Activated CD8-positive, alpha-beta T cell treated with anti-CD3 and anti-CD28 coated beads for 36 hours (primary cell): ENCODE measurements around the gene CELF4. TPM values are rescaled to one million over a fixed set of nuclear protein-coding genes. Genes with fewer than 3 reads are reported as not detected.

Experiments
- ATAC-seq: fragments of 200-7000 bp; cut with Tn5 transposase; one replicate; pipeline ENCODE4 v1.10.0; 2021; ENCODE audit warnings: mild to moderate bottlenecking, moderate library complexity
- CTCF ChIA-PET: fragments of 350-600 bp; sonication (Branson Sonifier 250); formaldehyde crosslinking; loops from one replicate; lab custom pipeline; 2021; ENCODE audit warnings: antibody characterized with exemption; lab: Charles Lee
- POLR2A ChIA-PET: fragments of 350-600 bp; sonication (Branson Sonifier 250); formaldehyde crosslinking; loops from one replicate; lab custom pipeline; 2021; ENCODE audit warnings: antibody characterized with exemption; lab: Charles Lee
- DNase-seq: peaks from one replicate; pipeline ENCODE4 v3.0.0-alpha.2; 2020
- H3K27ac Mint-ChIP-seq: one replicate; pipeline ENCODE4 v1.8.0; 2021; ENCODE audit warnings: mild to moderate bottlenecking, mixed read lengths
- H3K27me3 Mint-ChIP-seq: one replicate; pipeline ENCODE4 v1.8.0; 2021; ENCODE audit warnings: mixed read lengths
- H3K36me3 Mint-ChIP-seq: one replicate; pipeline ENCODE4 v1.8.0; 2021; ENCODE audit warnings: low read depth, mixed read lengths
- H3K4me1 Mint-ChIP-seq: one replicate; pipeline ENCODE4 v1.8.0; 2021; ENCODE audit warnings: low read depth, mixed read lengths
- H3K4me3 Mint-ChIP-seq: one replicate; pipeline ENCODE4 v1.8.0; 2021; ENCODE audit warnings: mild to moderate bottlenecking, moderate library complexity, mixed read lengths
- H3K9me3 Mint-ChIP-seq: one replicate; pipeline ENCODE4 v1.8.0; 2021; ENCODE audit warnings: mixed read lengths
- CTCF ChIP-seq: fragments of 200-600 bp; IDR thresholded peaks from one replicate; pipeline ENCODE4 v1.8.0; 2022; ENCODE audit warnings: antibody characterized with exemption, mild to moderate bottlenecking
- intact Hi-C: fragments of 100-400 bp; cut with micrococcal nuclease; formaldehyde crosslinking; loops from one replicate; pipeline ENCODE4 v1.10.0; 2022
- total RNA-seq, 2 experiments: library from RNA; stranded (reverse); gene quantifications; one replicate each; pipeline ENCODE4 v1.2.3, GENCODE V29; 2021

CELF4 gene
- total RNA-seq, 2 experiments from 2014 or later, result not detected

- Mint-ChIP-seq H3K4me1 (no peaks in the 10 kb centered on the region), H3K27ac (no peak overlapping the region), H3K4me3 (no peak overlapping the region), H3K9me3 (no peaks in the 10 kb centered on the region), H3K36me3 (no peaks in the 10 kb centered on the region), H3K27me3 (no peaks in the 10 kb centered on the region)
- DNase-seq, result no peak
- POLR2A ChIA-PET, result no interaction called here
- intact Hi-C loops, result no loop called here
- ATAC-seq, result no peak
- CTCF ChIA-PET, result no interaction called here
- TF ChIP-seq CTCF, result no peak
Observed at GRCh38 chr18:37351110-37351509, 214.5 kb downstream of the CELF4 start.

GRCh38 chr18:37348729-37349128, 216.9 kb downstream of the CELF4 start:
- Mint-ChIP-seq H3K9me3 (no peaks in the 10 kb centered on the region), H3K36me3 (no peaks in the 10 kb centered on the region), H3K4me3 (no peak overlapping the region), H3K27ac (no peak overlapping the region), H3K4me1 (no peaks in the 10 kb centered on the region), H3K27me3 (peaks cover 6% of the 10 kb centered on the region)
- DNase-seq (no peak), ATAC-seq (no peak)
- TF ChIP-seq CTCF, result no peak
- intact Hi-C loops, result no loop called here
- CTCF ChIA-PET, result no interaction called here
- POLR2A ChIA-PET, result no interaction called here

- no peak overlapping the region for H3K27ac Mint-ChIP-seq
Observed at GRCh38 chr18:37346048-37346447, 219.6 kb downstream of the CELF4 start.

GRCh38 chr18:37343542-37343851, 222.1 kb downstream of the CELF4 start:
- Mint-ChIP-seq H3K4me3 (no peak overlapping the region), H3K4me1 (no peaks in the 10 kb centered on the region), H3K27me3 (peaks cover 8% of the 10 kb centered on the region), H3K9me3 (no peaks in the 10 kb centered on the region), H3K27ac (no peak overlapping the region), H3K36me3 (no peaks in the 10 kb centered on the region)
- intact Hi-C loops, result no loop called here
- ATAC-seq (no peak), DNase-seq (no peak)
- ChIA-PET POLR2A (no interaction called here), CTCF (interaction anchor here (0.7 to 1.4 kb wide), 5 partner anchors 19 to 402 kb away, joined by 3 read pairs; no protein-coding TSS in a partner anchor)
- no peak for TF ChIP-seq CTCF

More at GRCh38 chr18:37346048-37346447, 219.6 kb downstream of the CELF4 start:
- Mint-ChIP-seq H3K4me1 (no peaks in the 10 kb centered on the region), H3K9me3 (no peaks in the 10 kb centered on the region), H3K4me3 (no peak overlapping the region), H3K36me3 (no peaks in the 10 kb centered on the region), H3K27me3 (peaks cover 8% of the 10 kb centered on the region)
- DNase-seq (no peak), ATAC-seq (no peak)
- intact Hi-C loops, result no loop called here
- POLR2A ChIA-PET, result no interaction called here
- CTCF ChIA-PET, result no interaction called here
- TF ChIP-seq CTCF, result no peak

- intact Hi-C loops, result no loop called here
- H3K4me3 Mint-ChIP-seq, result no peak overlapping the region
- DNase-seq, result no peak
- CTCF ChIA-PET, result no interaction called here
- H3K36me3 Mint-ChIP-seq, result no peaks in the 10 kb centered on the region
- TF ChIP-seq CTCF, result no peak
- no peaks in the 10 kb centered on the region for H3K4me1 Mint-ChIP-seq
- POLR2A ChIA-PET, result no interaction called here
- H3K9me3 Mint-ChIP-seq, result no peaks in the 10 kb centered on the region
- no peak for ATAC-seq
- peaks cover 9% of the 10 kb centered on the region for H3K27me3 Mint-ChIP-seq
- H3K27ac Mint-ChIP-seq, result no peak overlapping the region
Observed at GRCh38 chr18:37341473-37342086, 224.0 kb downstream of the CELF4 start.
